Stimulated activated CD8-positive, alpha-beta memory T cell treated with anti-CD3 and anti-CD28 coated beads, Interleukin-2, amount 100 ng/mL, for 48 hours (primary cell): Measurements from ENCODE around the gene TCAP.
"Not testable (repeated sequence)": the region's sequence is repeated elsewhere in the genome, so short reads cannot be mapped to it uniquely, and the experiment has no call there.

Source experiments
- DNase-seq, 2 donors: peaks; one replicate each; pipeline ENCODE4 v3.0.0-alpha.2; 2020; ENCODE audit warnings: low read depth in 2 of 2

TCAP gene

DNA sequence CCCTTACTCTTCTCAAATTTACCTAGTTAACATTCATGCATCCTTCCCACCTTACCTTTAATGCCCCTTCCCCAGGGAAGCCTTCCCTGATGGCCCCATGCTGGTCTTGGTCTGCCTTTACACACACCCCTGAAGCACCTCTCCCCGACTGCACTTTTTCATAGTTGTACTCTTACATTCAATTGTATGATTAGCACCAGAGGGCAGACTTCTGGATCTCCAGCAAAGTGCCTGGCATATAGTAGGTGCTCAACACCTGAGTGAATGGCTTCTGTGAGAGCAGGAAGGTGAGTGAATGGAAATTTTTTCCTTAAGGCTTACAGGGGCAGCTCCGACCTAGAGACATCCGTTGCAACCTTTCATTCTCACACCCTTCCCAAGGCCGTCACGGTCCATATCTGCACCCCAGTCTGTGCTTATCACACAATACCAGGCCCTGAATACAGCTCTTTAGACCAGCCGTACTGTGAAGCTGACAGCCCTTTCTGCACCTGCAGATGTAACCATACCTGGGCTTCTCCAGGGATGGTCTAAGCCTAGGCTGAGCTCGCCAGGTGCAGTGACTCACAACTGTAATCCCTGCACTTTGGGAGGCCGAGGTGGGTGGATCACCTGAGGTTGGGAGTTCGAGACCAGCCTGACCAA, 18.3 kb downstream of the TCAP start:
- DNase-seq, result no peak

DNA sequence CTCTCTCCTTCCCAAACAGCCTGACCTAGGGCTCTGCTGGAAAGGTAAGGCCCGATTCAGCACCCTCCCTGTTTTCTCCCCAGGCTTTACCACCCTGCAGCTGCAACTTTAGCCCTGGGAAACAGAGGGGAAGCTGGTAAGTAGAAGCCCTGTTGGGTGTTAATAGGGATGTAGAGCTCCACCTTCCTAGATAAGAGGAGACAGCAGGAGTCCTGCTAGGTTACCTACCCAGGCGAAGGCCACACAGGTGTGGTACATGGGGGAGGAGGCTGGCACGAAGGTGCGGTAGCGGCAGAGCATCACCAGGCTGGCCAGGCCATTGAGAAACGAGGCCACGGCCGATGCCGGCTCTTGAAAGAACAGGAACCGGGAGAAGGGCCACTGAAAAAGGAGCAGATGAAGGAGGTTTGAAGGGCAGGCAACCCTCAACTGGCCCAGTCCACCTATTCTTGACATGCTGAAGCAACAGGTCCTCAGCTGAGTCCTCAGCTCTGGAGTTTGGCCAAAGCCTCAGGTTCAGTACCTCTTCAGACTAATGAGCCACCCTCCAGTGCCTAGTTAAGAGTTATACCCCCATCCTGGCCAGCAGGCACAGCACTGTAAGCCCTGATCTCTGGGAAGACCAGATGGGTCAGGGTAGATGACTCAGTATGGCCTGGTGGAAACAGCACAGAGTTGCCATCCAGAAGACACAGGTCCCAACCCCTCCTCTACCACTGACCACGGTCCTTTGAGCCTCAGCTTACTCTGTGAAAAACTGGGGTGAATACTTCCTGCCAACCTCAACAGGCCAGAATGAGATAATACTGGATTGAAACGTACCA, 19.4 kb downstream of the TCAP start:
- no peak for DNase-seq

DNA sequence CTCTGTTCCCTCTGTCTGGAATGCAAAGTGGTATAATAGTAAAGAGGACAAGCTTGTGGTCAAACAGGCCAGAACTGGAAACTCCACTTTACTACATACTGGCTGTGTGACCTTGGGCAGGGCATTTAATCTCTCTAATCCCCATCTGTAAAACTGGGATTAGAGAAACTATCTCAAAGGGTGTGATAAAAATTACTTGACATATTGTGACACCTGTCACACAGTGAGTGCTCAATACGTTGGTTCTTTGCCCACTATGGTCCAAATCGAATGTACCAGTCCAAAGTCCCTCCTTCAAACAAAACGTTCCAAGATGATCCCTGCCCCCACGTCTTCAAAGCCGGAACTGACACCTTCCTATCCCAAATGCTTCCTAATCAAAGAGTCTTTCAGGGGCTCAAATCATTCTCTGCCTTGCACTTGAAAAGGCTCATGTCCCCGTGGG, 22.0 kb downstream of the TCAP start:
- DNase-seq, result no peak

DNA sequence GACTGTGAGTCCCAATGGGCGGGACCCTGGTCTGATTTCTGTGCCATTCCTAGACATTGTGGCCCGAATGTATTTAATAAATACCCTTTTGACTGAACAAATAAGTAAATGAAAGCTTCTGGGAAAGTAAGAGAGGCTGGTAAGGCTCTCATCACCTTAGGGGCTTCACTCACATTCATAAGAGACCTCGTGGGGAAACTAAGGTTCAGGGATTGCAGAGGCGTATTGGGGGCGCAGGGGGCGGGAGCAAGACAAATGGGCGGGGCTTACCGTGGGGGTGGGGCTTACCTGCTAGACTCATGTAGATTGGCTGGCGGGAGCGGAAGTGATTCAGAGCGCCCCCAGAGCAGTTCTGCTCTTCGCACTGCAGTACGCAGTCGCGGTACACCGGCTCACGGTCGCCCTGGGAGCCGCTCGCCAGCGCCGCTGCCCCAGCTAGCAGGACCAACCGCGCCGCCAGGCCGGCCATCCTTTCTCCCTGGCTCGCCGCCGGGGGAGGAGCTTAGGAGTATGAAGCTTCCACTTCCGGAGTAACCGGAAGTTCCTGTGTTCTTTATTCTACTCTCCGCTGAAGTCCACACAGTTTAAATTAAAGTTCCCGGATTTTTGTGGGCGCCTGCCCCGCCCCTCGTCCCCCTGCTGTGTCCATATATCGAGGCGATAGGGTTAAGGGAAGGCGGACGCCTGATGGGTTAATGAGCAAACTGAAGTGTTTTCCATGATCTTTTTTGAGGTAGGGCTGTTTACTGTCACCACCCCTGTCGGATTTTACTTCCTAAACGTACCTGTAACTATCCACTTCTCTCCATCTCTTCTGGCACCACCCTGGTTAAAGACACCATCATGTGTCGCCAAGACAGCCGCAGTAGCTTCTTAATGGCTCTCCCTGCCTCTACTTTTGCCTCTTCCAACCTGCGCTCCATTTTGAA, 22.7 kb downstream of the TCAP start, which contains the start of gene PGAP3:
PGAP3 (minus strand) TSS at position 512 of the 929 bp plus-strand sequence; CDS start at position 469, 43 bp downstream.
- peak; percentile 83 to 91 for DNase-seq

DNA sequence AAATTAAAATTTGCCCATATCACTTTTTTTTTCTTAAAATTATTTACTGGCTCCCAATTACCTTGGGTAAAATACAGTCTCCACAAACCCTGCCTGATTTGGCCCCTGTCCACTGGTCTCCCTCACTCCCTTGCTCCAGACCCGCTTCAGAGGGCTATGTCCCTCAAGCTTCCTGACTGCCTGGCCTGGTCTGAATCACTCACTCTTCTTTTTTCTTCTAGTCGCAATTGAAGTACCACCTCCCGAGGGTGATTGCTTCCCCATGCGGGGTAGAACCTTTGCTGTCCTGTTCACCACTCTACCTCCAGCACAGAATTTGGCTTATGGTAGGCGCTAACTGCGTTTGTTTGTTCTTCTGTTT, 23.3 kb downstream of the TCAP start:
- DNase-seq, result no peak

DNA sequence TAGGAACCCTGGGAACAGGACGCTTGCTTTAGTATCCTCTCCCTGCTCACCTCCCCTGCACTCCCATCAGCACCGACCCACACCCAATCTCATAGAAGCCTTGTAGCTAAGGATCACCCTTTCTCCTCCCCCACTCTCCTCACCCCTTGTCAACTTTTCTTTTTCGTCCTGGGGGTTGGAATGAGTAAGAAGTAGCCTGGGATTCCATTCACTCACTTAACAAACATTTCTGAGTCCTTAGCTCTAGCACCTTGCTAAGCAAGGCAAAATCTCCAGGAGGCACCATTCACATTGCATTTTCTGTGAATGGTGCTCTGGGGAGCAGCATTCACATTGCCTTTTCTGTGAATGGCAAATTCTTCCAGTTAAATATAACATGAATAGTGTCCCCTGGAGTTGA, 23.8 kb downstream of the TCAP start:
- no peak for DNase-seq

DNA sequence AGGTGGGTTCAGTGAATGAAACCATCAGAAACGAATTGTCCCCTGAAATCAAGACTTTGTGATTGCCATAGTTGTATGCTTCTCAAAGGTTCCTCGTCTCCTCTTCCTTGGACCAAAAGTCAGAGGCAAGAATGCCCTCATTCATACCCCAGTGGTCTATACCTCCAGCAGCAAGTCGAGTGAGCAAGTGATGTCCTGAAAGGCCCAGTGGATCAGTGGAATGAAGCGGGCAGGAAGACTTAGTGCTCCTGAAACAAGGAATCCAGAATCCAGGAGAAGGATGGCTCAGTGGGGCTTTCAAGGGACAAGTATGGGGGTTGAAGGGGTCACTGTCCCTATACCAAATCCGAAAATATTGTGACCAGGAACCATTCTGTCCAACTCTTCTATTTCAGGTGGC, 29.4 kb downstream of the TCAP start:
- DNase-seq, result no peak

DNA sequence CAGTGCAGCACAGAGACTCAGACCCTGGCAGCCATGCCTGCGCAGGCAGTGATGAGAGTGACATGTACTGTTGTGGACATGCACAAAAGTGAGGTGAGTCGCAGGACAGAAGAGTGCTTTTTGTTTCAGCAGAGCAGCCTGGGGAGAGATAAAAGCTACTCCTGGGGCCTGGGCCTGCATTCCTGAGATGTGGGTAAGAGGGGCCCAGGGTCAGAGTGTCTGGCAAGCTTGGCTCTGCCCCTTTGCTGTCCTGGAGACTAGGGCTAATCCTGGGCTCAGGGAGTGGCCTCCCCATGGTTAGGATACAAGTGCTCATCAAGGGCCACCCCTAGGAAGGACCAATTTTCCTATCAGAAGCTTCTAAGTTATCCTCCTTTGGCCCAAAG, 29.9 kb downstream of the TCAP start:
- no peak for DNase-seq

DNA sequence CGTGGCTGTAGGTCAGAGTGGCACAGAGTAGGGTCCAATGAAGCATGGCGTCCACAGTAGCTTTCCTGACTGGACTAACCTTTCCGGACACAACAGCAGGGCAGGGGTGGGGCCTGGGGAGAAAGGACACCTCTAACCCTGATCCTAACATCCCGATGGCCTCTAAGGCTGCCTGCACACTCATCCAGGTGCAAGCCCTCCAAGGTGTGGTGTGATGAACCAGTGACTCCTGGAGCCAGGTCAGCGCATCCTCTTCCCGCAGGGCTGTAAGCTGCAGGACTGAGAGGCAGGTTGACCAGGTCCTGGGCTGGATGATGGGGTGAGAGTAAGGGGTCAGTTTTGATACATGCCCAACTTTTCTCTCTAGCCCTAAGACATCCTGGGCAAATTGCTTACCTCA, 31.6 kb downstream of the TCAP start:
- no peak for DNase-seq

DNA sequence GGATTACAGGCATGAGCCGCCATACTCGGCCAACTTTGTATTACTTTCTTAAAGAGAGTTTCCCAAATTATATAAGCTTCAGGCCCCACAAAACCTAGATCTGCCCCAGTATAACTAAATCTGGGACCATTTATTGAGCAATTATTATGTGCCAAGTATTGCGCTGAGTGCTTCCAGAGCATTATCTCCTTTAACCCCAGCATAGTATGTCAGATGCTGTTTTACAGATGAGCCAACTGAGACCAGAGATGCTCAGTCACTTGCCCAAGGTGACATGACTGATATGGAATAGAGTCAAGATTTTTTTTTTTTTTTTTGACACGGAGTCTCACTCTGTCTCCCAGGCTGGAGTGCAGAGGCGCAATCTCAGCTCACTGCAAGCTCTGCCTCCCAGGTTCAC, 32.8 kb downstream of the TCAP start:
- DNase-seq, result no peak

DNA sequence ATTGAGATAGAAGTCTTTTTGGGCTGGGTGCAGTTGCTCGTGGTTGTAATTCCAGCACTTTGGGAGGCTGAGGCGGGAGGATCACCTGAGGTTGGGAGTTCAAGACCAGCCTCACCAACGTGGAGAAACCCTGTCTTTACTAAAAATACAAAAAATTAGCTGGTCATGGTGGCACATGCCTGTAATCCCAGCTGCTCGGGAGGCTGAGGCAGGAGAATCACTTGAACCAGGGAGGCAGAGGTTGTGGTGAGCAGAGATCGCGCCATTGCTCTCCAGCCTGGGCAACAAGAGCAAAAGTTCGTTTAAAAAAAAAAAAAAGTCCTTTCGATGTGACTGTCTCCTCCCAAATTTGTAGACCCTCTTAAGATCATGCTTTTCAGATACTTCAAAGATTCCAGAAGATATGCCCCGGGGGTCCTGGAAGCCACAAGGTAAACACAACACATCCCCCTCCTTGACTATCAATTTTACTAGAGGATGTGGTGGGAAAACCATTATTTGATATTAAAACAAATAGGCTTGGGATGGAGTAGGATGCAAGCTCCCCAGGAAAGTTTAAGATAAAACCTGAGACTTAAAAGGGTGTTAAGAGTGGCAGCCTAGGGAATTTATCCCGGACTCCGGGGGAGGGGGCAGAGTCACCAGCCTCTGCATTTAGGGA, 34.1 kb downstream of the TCAP start:
- DNase-seq, result not testable (repeated sequence)

DNA sequence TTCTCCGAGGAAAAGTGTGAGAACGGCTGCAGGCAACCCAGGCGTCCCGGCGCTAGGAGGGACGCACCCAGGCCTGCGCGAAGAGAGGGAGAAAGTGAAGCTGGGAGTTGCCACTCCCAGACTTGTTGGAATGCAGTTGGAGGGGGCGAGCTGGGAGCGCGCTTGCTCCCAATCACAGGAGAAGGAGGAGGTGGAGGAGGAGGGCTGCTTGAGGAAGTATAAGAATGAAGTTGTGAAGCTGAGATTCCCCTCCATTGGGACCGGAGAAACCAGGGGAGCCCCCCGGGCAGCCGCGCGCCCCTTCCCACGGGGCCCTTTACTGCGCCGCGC, 34.6 kb downstream of the TCAP start, which contains the start of gene ERBB2:
ERBB2 (plus strand) TSS at position 247 of the 330 bp plus-strand sequence. CDS start 175 bp downstream, outside the sequence.
- DNase-seq, result no peak

DNA sequence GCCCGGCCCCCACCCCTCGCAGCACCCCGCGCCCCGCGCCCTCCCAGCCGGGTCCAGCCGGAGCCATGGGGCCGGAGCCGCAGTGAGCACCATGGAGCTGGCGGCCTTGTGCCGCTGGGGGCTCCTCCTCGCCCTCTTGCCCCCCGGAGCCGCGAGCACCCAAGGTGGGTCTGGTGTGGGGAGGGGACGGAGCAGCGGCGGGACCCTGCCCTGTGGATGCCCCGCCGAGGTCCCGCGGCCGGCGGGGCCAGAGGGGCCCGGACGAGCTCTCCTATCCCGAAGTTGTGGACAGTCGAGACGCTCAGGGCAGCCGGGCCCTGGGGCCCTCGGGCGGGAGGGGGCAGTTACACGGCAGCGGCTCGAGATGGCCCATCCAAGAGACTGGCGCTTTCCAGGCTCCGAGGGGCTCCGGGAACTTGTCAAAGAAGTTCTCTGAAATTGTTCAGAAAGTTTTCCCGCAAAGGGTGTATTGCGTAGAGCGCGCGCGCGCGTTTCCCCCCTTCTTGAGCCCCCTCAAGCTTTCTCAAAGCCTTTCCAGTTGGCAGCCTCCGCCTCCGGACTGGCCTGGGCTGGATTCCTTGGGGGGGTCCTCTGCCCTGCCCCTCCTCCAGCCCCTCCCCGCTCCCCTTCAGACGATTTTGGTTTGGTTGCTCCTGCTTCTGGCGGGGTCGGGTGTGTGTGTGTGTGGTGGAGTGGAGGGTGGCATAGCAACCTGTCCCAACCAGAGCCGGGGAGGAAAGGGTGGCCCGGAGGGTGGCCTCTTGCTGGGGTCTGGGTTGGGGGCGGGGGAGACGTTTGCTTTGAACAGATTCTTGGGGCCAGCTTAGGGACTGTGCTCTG, 35.2 kb downstream of the TCAP start:
- DNase-seq, result no peak

DNA sequence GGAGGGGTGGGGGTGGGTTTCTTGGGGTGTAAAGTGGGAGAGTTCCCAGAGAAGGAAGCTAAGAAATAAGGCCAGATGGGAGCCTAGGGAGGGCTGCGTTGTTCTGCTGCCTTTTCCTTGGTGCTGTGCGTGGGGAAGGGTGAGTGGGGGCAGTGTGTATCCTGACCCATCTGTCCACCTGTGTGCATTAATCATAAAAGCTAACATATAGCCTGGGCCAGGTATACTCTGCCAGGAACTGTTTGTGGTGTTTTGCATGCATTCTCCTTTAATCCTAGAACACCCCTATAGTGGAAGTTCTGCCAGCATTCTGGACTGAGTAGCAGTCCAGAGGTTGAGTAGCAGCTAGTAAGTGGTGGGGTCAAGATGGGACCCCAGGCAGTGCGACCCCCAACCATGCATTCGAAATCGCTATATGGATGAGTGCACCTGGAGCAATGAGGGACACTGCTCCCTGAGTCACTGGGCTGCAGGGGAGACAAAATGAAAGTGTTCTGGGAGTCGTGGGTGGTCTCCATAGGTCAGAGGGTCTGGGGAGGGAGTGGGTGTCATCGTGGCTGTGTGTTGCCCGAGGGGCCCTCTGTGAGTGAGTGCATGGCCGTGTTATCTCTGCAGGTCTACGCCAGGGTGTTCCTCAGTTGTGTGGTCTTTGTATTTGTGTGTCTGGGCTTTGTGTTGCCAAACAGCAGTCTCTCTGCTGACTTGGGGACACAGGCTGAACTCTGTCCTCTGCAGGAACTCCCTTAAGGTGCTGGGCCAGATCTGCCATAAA, 36.0 kb downstream of the TCAP start:
- no peak for DNase-seq

DNA sequence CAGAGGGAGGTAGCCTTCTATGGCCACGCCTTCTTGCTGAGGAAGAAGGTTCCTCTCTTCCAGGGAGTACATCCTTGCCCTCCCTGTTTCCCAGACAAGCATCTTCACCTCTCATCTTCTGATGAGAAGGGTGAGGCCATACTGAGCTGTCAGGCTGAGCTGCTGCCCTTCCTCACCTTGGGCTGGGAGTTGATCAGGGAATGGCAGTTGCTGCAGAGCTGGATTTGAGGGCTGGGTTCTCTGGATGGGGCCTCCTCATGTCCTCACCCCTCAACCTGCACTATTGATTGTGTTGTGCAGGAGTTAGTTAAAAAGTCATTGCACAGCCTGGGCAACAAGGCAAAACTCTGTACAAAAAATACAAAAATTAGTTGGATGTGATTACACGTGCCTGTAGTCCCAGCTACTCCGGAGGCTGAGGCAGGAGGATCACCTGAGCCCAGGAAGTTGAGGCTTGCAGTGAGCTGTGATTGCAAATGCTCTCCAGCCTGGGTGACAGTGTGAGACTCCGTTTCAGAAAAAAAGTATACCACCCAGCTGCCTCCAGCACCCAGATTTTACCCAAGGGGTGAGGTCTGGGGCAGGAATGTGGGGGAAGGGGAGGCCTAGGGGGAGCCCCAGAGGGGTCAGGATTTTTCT, 36.8 kb downstream of the TCAP start:
- DNase-seq, result no peak

DNA sequence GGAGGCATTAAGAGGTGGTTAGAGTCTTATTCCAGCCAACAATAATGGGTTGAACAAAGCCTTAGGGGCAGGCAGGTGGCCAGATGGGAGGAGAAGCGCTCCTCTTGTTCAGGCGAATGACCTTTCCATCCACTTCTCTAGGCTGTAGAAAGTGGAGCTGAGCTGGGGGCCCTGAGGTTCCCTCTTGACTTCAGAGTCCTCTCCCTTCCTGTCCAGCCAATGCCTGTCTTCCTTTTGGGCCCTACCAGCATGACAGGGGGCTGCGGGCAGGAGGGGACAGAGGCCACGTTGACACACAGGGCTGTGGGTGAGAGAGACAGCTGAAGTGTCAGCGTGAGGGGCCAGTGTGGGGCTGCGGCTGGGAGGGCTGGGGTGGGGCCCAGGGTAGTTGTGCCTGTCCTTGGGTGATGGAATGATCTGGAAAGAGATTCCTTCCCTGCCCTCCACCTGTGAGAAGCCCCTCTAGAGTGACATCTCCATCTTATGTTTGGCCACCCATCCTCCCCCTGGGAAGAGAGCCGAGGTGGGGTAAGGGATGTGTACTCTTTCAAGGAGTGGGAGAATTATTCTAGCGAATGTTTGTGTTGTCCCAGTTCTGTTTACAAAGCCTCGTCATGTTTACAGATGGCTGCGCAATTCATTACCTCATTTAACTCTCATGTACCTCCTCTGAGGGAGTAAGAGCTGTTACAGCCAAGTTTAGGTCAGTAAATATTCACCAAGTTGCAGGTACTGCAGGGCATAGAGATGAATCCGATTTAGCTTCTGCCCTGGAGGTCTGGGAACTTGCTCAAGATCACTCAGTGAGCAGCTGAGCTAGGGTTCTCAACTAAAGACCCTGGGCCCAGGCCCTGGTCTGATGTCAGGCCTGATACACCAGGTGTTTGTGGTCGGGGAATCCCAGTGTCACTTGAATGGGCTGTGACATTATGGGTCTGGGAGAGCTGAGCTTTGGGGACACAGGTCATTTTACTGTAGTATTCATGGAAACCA, 38.0 kb downstream of the TCAP start:
- DNase-seq, result no peak

DNA sequence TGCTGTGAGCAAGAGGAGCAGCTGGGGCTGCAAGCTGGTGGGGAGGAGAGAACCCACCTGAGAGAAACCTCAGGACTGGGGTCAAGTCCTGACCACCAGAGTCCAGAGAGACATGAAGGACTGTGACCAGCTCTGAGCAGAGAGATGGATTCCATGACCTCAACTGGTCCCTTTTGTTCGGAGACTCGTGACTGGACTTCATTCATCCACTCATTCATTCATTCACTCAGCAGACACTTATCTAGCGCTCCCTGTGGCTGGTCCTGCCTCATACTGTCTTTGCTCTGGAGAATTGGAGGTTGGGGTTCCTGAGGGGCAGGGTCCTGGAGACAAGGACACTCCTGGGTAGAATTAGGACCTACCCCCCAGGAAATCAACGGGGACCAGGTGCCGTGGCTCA, 38.8 kb downstream of the TCAP start:
- DNase-seq, result no peak

DNA sequence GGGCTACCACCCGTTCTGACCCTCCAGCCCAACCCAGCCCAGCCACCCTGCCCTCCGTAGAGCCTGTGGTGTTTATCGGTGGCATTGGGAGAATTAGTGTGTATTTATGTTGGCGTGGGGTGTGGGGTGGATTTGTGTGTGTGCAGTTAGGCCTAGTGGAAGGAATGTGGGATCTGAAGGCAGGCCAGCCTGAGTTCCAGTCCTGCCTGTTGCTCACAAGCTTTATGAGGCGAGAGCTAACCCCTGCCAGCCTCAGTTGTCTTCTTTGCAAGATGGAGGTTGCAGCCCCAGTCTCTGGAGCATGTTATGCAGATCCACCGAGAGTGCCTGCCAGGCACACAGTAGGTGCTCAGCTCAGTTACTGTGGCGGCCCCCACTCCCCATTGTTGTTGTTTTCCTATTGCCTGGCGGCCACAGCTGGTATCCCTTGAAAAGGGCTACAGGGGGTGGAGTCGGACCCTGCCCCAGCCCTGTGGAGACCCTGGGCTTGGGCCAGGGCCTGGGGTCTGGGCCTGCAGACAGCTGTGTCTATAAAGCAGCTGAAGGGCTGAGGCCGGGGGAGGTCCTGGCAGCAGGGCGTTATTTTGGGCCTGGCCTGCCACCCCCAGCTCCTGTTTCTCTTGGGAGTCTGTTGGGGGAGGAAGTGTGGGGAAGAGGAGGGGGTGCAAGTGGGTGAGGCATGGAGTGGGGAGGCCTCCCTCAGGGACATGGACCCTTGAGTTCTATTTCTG, 39.8 kb downstream of the TCAP start:
- no peak for DNase-seq
